ENCODE measurements around the gene SLC15A1.

- TF ChIP-seq, protein P1, sequence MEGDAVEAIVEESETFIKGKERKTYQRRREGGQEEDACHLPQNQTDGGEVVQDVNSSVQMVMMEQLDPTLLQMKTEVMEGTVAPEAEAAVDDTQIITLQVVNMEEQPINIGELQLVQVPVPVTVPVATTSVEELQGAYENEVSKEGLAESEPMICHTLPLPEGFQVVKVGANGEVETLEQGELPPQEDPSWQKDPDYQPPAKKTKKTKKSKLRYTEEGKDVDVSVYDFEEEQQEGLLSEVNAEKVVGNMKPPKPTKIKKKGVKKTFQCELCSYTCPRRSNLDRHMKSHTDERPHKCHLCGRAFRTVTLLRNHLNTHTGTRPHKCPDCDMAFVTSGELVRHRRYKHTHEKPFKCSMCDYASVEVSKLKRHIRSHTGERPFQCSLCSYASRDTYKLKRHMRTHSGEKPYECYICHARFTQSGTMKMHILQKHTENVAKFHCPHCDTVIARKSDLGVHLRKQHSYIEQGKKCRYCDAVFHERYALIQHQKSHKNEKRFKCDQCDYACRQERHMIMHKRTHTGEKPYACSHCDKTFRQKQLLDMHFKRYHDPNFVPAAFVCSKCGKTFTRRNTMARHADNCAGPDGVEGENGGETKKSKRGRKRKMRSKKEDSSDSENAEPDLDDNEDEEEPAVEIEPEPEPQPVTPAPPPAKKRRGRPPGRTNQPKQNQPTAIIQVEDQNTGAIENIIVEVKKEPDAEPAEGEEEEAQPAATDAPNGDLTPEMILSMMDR (conservative IDR thresholded peaks at IDR 0.05 in 1 of 2, IDR thresholded peaks at IDR 0.05 in 1 of 2; ENCODE audit: extremely low read depth in 1 of 2, insufficient read depth in 1 of 2, low read depth in 1 of 2, low read length in 2 of 2): no peak
- TF ChIP-seq EZH2 (IDR thresholded peaks at IDR 0.05; ENCODE audit: borderline replicate concordance, low read length): no peak
These were observed 87.4 kb downstream of the SLC15A1 start for GRCh38 chr13:98664924-98665637.

All from mammary epithelial cell (primary cell).